NCI-H524 treated with DMSO at 0.1 percent for 48 hours (cell line): ENCODE data around the gene DCAF11.
A peak's percentile ranks its signal among the peaks of the same experiment; 100 is the strongest.

Experiments used
- DNase-seq: peaks from one replicate; lab custom pipeline; 2025; lab: John Stamatoyannopoulos, UW

The DCAF11 gene

DNA sequence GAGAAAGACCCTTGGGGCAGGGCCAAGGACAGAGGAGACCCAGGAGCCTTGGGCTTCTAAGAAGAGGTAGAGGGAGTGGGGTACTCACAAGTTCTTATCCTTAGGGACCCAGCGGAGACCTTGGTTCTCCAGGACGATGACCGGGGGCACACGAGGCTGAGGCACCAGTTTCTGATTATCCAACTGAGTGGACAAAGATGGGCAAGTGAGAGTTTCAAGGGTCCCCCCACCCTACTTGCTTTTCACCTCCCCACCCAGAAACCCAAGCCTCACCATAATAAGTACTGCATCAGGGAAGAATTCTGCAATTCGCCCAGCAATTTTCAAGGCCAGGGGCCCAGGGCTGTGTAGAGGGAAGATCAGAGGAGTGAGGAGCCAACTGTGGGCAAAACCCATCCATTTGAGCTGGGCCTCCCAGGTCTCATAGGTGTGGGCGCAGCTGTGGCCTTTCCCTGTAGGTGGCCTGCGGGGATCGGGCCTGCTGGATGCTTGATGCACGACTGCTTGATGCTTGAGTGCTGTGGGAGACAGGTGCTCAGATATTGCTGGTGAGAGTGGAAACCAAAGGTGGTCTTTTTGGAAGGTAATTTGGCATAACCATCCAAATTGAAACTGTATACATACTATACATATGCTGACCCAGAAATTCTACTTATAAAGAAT lies 24.8 kb downstream of the DCAF11 start:
- no peak for DNase-seq

DNA sequence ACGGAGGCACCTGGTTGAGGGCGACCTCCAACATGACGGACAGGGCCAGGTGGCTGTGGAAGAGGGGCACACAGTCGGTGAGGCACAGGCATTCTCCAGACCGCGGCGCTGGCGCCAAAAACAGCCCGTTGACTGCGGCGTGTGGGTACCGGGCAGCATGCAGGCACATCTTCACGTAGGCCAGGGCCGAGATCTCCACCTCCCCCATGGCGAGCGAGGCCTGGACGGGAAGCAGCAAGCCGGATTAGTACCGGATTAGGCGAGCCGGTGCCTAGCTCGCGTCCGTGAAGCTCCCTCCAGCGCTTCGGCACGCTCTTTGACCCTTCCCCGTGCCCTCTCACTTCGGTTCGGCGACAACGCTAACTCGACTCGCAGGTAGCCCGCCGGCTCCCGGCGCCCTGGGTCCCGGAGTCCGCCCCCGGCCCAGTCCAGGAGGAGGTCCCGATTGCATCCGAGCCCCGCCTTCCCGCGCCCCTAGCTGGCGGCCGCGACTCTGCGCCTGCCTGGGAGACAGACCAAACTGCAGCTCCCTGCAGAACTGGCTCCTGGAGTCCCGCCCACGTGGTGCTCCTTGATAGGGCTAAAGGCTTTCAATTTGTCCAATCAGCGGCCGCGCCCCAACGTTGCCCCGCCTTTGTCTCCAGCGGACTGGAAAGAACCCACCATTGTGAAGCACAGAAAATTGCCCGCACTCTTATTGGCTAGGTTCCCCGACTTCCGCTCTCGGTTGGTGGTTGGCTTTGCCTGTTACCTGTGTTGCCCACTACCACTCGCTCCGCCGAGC lies 26.7 kb downstream of the DCAF11 start, which contains the start of gene EMC9:
TSS of gene EMC9 (minus strand) at position 495 of the 784 bp plus-strand sequence. CDS start at position 208, 287 bp downstream.
- DNase-seq, result peak; percentile 100

DNA sequence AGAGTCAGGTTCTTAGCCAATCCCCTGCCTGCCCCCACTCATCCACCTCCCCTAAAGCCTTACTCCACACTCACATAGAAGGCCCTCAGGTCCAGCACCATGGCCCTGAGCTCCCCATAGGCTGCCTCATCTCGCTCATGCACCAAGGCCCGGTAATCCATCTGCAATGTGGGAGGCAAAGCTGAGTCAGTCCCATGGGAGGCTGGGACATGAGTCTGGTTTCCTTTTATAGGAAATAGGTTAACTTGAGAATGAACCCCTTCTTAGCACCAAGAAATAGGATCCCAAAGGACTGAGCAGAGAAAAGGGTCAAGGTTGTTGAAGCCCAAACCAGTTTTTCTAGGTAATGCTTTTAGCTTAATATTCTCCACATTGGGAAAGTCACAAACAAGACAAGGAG lies 28.9 kb downstream of the DCAF11 start:
- DNase-seq, result no peak

DNA sequence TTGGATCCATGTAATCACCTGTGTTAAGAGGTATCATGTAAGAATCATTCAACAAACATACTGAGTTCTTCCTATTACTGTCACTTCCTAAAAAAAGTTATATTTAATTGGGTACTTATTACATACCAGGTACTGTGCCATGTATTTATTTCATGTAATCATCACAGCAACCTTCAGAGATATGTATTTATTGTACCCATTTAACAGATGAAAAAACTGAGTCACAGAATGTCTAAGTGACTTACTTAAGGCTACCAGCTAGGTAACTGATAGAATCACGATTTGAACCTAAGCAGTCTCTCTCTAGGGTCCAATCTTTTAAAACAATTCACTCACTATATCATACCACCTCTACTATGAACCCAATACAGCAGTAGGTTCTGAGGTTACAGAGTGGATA lies 29.9 kb downstream of the DCAF11 start:
- no peak for DNase-seq

DNA sequence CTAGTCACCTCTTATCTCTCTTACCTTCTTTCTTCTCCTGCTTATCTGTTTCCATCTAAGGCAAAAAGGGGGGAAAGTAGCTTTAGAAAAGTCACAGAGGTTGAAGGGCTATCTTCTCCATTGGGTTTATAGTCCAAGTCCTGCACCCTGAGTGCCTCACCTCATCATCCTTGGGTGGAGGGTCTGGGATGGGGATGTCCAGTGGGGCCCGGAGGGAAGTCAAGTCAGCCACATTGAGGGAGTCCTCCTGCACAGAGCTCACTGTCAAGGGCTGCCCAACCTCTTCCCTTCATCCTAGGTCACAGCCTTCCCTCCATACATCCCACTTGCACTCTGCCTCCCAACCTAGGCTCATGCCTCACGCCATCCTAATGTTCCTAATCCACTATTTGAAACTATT lies 30.6 kb downstream of the DCAF11 start:
- no peak for DNase-seq

DNA sequence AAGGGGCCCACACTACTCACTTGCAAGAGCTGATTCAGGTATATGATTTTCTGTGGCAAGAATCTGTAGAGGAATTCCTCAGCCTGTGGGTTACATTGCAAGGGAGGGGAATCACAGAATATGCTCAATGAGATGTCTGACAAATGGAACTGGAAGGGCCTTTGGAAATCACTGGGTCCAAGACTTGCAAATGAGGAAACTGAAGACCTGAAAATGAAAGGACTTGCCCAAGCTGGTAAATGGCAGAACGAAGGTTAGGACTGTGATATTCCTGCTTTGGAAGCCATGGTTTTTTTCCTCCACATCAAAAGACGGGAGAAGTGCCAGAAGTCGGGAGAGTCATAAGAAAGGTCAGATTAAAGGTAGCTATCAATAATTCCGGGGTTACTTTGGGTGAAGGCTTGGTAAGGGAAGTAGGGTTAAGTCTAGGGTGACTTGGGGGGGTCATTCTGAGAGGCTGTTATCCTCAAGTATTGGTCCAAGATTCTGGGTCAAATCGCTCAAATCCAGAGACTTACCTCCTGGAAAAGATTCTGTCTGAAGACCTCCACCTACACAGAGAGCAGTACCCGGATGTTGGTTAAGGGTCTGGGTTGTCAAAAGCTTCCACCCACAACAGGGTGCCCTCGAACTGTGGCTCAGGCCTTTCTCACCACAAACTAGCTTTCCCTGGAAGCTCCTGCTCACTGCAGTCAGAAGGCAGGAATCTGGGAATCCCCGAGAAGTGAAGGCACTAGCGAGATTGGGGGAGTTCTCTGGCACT lies 31.3 kb downstream of the DCAF11 start:
- DNase-seq, result no peak

DNA sequence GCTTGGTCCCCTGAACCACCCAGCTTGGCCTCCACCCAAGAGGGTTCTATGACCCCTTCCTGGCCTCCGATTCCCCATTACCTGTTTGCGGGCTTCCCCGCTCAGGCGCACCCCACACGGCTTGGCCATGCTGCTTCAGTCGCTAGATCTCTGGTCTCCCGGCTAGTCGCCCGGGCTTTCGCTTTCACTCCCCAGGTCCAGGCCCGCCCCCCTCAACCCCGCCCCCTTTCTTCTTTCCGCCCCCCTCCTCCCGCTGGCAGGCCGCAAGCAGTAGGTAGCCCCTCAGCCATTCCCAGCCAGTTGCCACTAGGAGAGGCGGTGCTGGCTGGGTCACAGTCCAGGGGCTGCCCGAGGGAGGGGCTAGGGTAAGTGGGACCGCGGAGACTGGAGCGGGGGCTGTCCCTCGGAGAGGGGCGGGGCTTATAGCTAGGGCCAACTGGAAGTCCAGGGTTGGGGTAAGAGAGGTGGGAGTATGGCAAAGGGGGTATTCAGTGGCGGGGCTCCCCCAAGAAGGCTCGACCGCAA lies 31.9 kb downstream of the DCAF11 start, which contains the start of gene PSME2:
TSS of gene PSME2 (minus strand) at position 158 of the 525 bp plus-strand sequence. CDS start at position 129, 29 bp downstream.
- DNase-seq, result peak; percentile 93

DNA sequence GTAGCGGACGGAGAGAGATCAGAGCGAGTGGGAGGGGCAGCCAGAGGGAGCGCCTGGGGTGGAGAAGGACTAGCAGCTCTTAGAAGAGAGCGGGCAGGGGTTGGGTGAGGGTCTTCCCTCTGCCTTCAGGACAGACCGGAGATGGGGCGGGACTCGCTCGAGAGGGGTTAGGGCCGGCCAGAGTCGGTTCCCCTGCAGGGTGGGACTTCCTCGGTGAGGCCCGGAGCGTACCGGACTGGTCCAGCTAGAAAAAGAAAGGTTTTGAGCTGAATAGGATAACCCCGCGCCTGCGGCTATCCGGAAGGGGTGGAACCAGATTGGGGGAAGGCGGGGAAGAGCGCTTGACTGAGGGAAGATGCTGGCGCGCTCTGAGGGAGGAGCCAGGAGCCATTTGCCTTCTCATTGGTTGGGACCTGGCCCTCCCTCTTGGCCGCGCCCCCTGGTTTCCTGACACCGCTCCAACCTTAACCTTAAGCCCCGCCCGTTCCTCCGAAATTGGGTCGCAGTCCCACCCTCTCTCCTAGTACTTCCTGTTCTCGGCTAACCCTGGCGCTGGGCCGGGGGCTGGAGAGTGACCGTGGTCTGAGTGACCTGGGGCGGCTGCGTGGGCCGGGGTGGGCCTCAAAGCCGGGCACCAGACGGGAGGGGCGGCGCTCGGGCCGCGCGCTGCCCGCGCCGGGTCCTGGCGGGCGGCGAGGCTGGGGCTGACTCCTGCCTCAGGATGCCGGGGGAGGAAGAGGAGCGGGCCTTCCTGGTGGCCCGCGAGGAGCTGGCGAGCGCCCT lies 32.6 kb downstream of the DCAF11 start, which contains the start of gene RNF31:
TSS of gene RNF31 (plus strand) at position 521 of the 783 bp plus-strand sequence. CDS start at position 722, 201 bp downstream.
- peak; percentile 96 for DNase-seq

DNA sequence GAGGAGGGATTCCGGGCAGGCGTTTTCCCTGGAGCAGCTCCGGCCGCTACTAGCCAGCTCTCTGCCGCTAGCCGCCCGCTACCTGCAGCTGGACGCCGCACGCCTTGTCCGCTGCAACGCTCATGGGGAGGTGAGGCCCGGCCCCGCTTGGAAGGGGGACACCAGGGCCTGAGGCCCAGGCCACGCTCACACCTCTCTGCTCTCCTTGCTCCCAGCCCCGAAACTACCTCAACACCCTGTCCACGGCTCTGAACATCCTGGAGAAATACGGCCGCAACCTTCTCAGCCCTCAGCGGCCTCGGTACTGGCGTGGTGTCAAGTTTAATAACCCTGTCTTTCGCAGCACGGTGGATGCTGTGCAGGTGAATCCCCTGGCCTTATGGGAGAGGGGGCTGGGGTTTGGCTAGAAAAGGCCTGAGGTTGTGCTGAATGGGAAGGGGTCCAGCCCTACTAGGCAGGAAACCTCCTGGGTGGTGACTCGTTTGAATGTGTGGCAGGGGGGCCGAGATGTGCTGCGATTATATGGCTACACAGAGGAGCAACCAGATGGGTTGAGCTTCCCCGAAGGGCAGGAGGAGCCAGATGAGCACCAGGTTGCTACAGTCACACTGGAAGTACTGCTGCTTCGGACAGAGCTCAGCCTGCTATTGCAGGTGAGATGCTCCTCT lies 33.3 kb downstream of the DCAF11 start:
- no peak for DNase-seq

DNA sequence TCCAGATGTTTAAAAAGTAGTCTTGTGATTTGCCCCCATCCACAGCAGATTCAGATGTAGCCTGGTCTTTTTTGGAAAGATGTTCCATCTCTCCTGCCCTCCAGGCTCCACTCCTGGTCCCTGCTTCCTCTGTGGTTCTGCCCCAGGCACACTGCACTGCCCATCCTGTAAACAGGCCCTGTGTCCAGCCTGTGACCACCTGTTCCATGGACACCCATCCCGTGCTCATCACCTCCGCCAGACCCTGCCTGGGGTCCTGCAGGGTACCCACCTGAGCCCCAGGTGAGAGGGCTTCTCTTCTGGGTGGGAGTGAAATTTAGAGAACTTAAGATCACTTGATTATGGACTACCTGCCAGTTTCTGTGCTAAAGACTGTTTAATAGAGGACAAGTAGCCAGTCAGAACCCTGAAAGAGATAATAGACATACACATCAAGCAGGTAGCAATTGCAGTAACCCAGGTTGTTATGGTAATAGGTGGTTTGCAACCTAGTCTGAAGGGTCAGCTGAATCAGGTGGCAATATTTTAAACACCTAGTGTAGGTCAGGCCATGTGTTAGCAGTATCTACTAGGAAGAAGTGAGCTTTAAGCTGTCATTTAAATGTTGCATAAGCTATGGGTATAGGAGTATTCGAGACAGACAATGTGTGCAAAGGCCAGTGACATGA lies 34.9 kb downstream of the DCAF11 start:
- no peak for DNase-seq

DNA sequence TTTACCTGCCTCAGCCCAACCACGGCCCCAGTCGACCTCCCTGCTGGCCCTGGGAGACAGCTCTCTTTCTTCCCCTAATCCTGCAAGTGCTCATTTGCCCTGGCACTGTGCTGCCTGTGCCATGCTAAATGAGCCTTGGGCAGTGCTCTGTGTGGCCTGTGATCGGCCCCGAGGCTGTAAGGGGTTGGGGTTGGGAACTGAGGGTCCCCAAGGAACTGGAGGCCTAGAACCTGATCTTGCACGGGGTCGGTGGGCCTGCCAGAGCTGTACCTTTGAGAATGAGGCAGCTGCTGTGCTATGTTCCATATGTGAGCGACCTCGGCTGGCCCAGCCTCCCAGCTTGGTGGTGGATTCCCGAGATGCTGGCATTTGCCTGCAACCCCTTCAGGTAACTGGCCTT lies 35.5 kb downstream of the DCAF11 start:
- DNase-seq, result no peak

DNA sequence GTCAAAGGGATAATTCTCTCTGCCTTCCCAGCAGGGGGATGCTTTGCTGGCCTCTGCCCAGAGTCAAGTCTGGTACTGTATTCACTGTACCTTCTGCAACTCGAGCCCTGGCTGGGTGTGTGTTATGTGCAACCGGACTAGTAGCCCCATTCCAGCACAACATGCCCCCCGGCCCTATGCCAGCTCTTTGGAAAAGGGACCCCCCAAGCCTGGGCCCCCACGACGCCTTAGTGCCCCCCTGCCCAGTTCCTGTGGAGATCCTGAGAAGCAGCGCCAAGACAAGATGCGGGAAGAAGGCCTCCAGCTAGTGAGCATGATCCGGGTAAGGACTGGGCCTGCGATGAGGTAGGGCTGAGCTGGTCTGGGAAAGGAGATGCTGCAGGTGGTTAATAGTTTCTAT lies 36.0 kb downstream of the DCAF11 start:
- no peak for DNase-seq

DNA sequence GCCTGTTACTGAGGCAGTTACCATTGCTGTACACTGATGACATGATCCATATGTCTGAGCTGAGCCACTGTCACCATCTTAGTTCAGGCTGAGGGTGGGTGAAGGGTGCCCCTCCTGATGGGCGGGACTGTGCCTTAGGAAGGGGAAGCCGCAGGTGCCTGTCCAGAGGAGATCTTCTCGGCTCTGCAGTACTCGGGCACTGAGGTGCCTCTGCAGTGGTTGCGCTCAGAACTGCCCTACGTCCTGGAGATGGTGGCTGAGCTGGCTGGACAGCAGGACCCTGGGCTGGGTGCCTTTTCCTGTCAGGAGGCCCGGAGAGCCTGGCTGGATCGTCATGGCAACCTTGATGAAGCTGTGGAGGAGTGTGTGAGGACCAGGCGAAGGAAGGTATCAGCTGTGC lies 36.4 kb downstream of the DCAF11 start:
- DNase-seq, result no peak

DNA sequence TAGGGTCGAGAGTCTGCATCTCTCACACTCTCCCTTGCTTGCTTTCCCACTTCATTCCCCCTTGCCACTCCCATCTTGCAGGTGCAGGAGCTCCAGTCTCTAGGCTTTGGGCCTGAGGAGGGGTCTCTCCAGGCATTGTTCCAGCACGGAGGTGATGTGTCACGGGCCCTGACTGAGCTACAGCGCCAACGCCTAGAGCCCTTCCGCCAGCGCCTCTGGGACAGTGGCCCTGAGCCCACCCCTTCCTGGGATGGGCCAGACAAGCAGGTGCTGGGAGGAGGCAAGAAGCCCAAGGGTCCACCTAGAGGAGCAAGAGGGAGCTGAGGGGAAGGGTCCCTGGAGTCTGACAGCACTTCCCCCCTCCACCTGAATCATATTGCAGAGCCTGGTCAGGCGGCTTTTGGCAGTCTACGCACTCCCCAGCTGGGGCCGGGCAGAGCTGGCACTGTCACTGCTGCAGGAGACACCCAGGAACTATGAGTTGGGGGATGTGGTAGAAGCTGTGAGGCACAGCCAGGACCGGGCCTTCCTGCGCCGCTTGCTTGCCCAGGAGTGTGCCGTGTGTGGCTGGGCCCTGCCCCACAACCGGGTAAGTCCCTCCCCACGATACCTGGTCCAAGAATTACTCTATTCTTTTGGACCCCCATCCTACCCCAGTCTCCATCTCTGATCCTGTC lies 37.0 kb downstream of the DCAF11 start:
- no peak for DNase-seq

DNA sequence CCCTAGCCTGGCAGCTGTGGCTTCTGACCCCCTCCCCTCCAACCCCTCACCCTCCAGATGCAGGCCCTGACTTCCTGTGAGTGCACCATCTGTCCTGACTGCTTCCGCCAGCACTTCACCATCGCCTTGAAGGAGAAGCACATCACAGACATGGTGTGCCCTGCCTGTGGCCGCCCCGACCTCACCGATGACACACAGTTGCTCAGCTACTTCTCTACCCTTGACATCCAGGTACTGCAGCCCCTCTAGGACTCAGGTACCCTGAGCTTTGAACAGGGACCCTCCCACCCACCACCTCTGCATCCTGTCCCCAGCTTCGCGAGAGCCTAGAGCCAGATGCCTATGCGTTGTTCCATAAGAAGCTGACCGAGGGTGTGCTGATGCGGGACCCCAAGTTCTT lies 40.5 kb downstream of the DCAF11 start:
- DNase-seq, result peak; percentile 34

DNA sequence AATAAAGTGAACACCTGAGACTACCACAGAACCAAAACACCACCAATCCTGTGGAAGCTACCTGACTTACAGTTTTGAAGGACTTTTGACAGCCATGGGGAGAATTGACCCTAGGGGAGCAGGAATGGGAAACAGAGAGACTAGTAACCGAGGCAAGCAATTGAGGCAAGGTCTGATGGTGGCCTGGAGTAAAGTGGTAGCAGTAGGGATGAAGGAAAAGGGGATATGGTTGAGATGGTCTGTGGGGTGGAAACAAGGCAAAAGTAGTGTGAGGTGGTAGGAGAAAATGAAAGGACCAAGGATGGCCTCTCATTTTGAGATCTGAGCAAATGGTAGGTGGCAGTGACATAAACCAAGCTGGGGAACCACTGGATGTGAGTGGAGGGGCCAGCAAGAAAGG lies 42.3 kb downstream of the DCAF11 start:
- DNase-seq, result no peak

DNA sequence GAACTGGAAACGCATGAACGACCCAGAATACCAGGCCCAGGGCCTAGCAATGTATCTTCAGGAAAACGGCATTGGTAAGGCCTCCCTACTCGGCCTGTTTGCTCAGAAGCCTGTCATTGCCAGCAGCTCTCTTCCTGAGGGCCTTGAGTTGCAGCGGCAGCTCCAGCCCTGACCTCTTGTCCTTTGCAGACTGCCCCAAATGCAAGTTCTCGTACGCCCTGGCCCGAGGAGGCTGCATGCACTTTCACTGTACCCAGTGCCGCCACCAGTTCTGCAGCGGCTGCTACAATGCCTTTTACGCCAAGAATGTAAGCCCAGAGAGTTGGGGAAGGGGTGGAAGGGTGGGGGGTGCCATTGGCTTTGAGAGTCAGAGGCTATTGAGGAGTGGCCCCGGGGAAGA lies 42.8 kb downstream of the DCAF11 start:
- no peak for DNase-seq

DNA sequence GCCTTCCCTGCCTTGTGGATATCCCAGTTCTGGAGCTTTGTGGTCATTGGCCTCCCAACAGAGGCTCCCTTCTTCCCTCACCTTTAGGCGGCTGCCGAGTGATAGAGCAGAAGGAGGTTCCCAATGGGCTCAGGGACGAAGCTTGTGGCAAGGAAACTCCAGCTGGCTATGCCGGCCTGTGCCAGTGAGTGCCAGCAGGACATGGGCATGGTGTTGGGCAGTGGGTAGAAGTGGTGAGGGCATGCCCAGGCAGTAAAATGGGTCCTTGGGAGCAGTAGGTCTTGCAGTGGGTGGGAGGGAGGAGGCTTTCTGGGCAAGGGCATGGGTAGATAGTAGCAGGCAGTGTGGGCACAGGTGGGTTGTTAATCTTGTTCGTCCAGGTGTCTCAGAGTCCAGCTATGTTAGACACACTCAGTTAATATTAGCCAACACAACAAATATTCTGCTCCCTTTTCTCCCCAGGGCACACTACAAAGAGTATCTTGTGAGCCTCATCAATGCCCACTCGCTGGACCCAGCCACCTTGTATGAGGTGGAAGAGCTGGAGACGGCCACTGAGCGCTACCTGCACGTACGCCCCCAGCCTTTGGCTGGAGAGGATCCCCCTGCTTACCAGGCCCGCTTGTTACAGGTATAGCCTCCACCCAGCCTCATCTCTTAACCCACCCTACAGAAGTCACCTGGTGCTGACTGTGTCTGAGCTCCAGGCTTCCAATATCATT lies 45.4 kb downstream of the DCAF11 start:
- no peak for DNase-seq

DNA sequence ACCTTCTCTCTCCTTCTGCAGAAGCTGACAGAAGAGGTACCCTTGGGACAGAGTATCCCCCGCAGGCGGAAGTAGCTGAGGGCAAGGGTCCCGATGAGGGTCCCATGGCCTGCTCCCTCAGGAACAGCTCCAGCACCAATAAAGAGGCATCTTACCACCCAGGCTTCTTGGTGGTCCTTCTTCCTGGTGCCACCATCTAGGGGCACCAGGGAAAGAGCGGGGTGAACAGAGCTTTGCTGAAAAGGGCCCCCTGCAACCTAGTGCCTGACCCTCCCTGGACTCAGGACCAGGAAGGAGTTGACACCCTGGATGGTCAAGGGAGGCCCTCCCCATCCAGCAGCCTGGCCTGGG lies 45.9 kb downstream of the DCAF11 start:
- no peak for DNase-seq
